HG03575 (cell line): ENCODE results near the gene ERICH6B.
"Not testable (repeated sequence)": the region's sequence is repeated elsewhere in the genome, so short reads cannot be mapped to it uniquely, and the experiment has no call there.

Source experiments
- ATAC-seq: cut with Tn5 transposase; IDR thresholded peaks from one replicate; pipeline ENCODE4 v1.9.1; 2021; ENCODE audit not compliant: unreplicated experiment, insufficient number of reproducible peaks, low FRiP score; ENCODE audit errors: extremely low read depth

ERICH6B gene

GRCh38 chr13:45615501-45616101 is at the start of gene ERICH6B:
Gene ERICH6B (minus strand): TSS chr13:45615739. CDS start chr13:45597005, 18,734 bp downstream.
- ATAC-seq: no peak

- not testable (repeated sequence) for ATAC-seq
These were observed 47.4 kb upstream of the ERICH6B start for GRCh38 chr13:45662903-45663302.

- ATAC-seq: no peak
These were observed 46.6 kb upstream of the ERICH6B start for GRCh38 chr13:45662162-45662561.

GRCh38 chr13:45660458-45660857 is 44.9 kb upstream of the ERICH6B start:
- not testable (repeated sequence) for ATAC-seq

- ATAC-seq: no peak
These were observed 44.0 kb upstream of the ERICH6B start for GRCh38 chr13:45659536-45659935.

GRCh38 chr13:45658586-45659235 is 43.2 kb upstream of the ERICH6B start:
- ATAC-seq: no peak

GRCh38 chr13:45654633-45655349 is 39.3 kb upstream of the ERICH6B start:
- no peak for ATAC-seq

GRCh38 chr13:45645263-45645662 is 29.7 kb upstream of the ERICH6B start:
- ATAC-seq: not testable (repeated sequence)

- not testable (repeated sequence) for ATAC-seq
These were observed 26.6 kb upstream of the ERICH6B start for GRCh38 chr13:45642159-45642558.

- ATAC-seq: not testable (repeated sequence)
These were observed 19.8 kb upstream of the ERICH6B start for GRCh38 chr13:45635291-45635690.

GRCh38 chr13:45630791-45631190 is 15.3 kb upstream of the ERICH6B start:
- ATAC-seq: no peak

- no peak for ATAC-seq
These were observed 14.4 kb upstream of the ERICH6B start for GRCh38 chr13:45629940-45630339.

- no peak for ATAC-seq
These were observed 12.6 kb upstream of the ERICH6B start for GRCh38 chr13:45628094-45628493.

GRCh38 chr13:45627656-45628055 is 12.1 kb upstream of the ERICH6B start:
- ATAC-seq: no peak

- no peak for ATAC-seq
These were observed 11.3 kb upstream of the ERICH6B start for GRCh38 chr13:45626731-45627374.

- no peak for ATAC-seq
These were observed 8.1 kb upstream of the ERICH6B start for GRCh38 chr13:45623516-45624090.

GRCh38 chr13:45621950-45622349 is 6.4 kb upstream of the ERICH6B start:
- no peak for ATAC-seq

- ATAC-seq: no peak
These were observed 7.6 kb downstream of the ERICH6B start for GRCh38 chr13:45607931-45608330.

- ATAC-seq: no peak
These were observed 10.6 kb downstream of the ERICH6B start for GRCh38 chr13:45604892-45605291.
